GM20000 (cell line): ENCODE results near the gene SNRPN.

Source experiments
- DNase-seq: peaks from one replicate; pipeline ENCODE4 v3.0.0; 2012; ENCODE audit warnings: low spot score
- TF ChIP-seq, protein P1 (sequence below): IDR thresholded peaks from 2 replicates; pipeline ENCODE4 v1.5.1; 2012; ENCODE audit warnings: mild to moderate bottlenecking, control low read depth; ENCODE audit errors: extremely low read depth, missing control alignments

SNRPN gene

DNA sequence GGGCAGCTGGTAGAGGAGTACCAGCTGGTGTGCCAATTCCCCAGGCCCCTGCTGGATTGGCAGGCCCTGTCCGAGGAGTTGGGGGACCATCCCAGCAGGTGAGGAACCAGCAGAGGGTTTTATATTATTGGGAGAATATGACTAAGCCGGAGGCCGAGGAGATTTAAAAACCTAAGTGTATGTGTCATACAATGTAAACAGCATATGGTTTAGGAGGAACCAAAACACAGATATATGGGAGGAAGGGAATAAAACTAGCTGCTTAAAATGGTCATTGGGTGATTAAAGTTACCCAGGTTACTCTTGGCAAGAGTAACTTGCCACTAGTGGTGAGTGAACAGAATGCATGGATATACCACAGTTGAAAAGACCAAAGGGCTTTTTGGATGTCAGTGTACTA lies 22.1 kb downstream of the SNRPN start:
- no peak for DNase-seq
- TF ChIP-seq, protein P1, sequence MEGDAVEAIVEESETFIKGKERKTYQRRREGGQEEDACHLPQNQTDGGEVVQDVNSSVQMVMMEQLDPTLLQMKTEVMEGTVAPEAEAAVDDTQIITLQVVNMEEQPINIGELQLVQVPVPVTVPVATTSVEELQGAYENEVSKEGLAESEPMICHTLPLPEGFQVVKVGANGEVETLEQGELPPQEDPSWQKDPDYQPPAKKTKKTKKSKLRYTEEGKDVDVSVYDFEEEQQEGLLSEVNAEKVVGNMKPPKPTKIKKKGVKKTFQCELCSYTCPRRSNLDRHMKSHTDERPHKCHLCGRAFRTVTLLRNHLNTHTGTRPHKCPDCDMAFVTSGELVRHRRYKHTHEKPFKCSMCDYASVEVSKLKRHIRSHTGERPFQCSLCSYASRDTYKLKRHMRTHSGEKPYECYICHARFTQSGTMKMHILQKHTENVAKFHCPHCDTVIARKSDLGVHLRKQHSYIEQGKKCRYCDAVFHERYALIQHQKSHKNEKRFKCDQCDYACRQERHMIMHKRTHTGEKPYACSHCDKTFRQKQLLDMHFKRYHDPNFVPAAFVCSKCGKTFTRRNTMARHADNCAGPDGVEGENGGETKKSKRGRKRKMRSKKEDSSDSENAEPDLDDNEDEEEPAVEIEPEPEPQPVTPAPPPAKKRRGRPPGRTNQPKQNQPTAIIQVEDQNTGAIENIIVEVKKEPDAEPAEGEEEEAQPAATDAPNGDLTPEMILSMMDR, result no peak

DNA sequence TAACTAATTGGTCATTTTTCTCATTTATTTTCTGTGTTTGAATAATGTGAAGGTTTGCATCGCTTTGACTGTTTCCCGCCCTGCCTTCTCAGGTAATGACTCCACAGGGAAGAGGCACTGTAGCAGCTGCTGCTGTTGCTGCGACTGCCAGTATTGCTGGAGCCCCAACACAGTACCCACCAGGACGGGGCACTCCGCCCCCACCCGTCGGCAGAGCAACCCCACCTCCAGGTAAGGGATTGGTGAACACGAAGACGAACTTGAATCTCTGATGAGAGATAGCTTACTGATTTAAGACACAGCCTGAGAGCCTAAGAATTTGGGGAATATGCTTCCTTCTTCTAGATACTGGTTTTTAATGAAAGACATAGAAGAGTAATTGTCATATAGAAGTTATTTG lies 22.9 kb downstream of the SNRPN start:
- DNase-seq, result no peak
- TF ChIP-seq, protein P1, result no peak

DNA sequence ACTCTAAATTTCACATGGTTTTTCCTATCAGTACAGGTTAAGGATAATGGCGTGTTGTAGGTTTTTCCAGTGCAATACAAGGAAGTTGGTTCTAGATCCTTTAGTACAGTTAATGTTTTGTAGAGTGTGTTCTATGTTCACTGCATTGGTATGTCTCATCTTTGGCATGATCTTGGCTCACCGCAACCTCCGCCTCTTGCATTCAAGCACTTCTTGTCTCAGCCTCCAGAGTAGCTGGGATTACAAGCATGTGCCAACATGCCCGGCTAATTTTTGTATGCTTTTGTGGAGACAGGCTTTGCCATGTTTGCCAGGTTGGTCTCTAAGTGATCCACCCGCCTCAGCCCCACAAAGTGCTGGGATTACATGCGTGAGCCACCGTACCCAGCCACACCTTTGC lies 30.4 kb downstream of the SNRPN start:
- TF ChIP-seq, protein P1, result no peak
- no peak for DNase-seq

DNA sequence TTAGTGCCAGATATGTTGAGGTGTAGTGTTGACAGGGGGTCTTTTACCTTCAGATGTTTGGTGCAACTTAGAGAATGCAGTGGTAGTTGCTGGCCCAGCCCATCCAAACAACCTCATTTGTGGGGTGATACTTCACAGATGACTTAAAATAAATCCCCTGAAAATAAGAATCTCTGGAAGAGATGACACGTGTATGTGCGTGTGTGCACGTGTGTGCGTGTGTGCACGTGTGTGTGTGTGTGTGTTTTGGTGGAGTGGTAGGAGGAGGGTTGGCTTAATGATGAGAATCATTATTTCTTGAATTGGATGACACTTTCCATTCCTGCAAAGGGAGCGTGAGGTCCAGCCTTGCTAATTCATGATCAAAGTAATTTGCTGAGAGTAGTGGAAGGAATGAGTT lies 31.9 kb downstream of the SNRPN start:
- no peak for DNase-seq

DNA sequence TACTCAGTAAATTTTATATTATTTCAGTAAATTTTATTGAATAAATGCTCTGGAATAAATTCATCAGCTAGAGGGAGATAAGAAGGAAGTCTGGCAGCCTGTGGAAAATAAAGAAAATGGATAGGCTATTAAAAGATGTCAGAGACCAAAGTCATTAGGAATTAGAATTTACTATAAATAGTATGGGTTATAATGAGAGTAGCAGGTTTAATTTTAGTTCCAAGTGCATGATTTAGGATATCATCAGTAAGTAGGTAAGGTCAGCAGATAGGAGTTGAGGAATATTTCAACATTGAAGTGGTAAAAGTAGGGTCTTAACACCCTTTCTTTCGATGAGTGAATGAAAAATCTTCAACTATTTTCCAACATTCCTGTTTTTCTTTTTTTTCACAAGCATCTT lies 64.6 kb downstream of the SNRPN start:
- DNase-seq, result no peak
- TF ChIP-seq, protein P1, result no peak

More for the DNA sequence above, 31.9 kb downstream of the SNRPN start:
- TF ChIP-seq, protein P1, result no peak

DNA sequence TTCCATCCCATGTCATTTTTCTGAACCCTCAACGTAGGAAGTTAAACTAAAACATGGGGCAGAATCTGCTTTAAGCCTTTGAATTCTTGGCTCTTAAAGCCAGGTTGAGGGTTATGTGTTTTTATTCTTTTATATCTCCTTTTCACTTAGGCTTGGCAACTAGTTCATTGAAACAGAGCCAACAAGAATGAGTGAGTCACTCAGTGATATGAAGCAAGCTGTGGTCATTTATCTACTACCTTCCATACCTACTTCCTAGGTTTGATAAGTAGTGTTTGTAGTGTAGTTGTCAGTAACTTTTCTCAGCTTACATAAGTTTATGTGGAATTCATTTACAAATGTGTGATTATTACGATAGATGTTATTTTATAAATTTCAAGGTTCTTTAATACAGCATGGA lies 67.4 kb downstream of the SNRPN start:
- TF ChIP-seq, protein P1, result no peak

More for the DNA sequence above, 67.4 kb downstream of the SNRPN start:
- no peak for DNase-seq
